Osteocyte (in vitro differentiated cells): Measurements from ENCODE around the gene CTNS. TPM values are rescaled to one million over a fixed set of nuclear protein-coding genes. Genes with fewer than 3 reads are reported as not detected.

Experiments
- DNase-seq: peaks from one replicate; pipeline ENCODE4 v3.0.0; 2021; ENCODE audit warnings: mixed read lengths; ENCODE audit not compliant: unreplicated experiment; ENCODE audit errors: extremely low spot score
- H3K27ac Mint-ChIP-seq: one replicate; pipeline ENCODE4 v1.8.0; 2021; ENCODE audit warnings: mild to moderate bottlenecking, mixed read lengths; ENCODE audit not compliant: unreplicated experiment
- H3K27me3 Mint-ChIP-seq: one replicate; pipeline ENCODE4 v1.8.0; 2021; ENCODE audit warnings: mixed read lengths; ENCODE audit not compliant: unreplicated experiment
- H3K36me3 Mint-ChIP-seq: one replicate; pipeline ENCODE4 v1.8.0; 2021; ENCODE audit warnings: mixed read lengths; ENCODE audit not compliant: unreplicated experiment
- H3K4me1 Mint-ChIP-seq: one replicate; pipeline ENCODE4 v1.8.0; 2021; ENCODE audit warnings: mixed read lengths; ENCODE audit not compliant: unreplicated experiment
- H3K4me3 Mint-ChIP-seq: one replicate; pipeline ENCODE4 v1.8.0; 2021; ENCODE audit warnings: mild to moderate bottlenecking, moderate library complexity, mixed read lengths; ENCODE audit not compliant: unreplicated experiment
- H3K9me3 Mint-ChIP-seq: one replicate; pipeline ENCODE4 v1.8.0; 2021; ENCODE audit warnings: mixed read lengths; ENCODE audit not compliant: unreplicated experiment
- total RNA-seq: library from RNA; stranded (reverse); gene quantifications from 2 replicates; pipeline ENCODE4 v1.2.1, GENCODE V29; 2021
- TF ChIP-seq, protein P1 (sequence below): fragments of 200-600 bp; sonication (generic); IDR thresholded peaks from 2 replicates; pipeline ENCODE4 v1.5.0; 2021; ENCODE audit warnings: antibody characterized with exemption, mild to moderate bottlenecking, moderate library complexity

Gene CTNS
- total RNA-seq, 1 donor from 2014 or later: 23.8 TPM

DNA sequence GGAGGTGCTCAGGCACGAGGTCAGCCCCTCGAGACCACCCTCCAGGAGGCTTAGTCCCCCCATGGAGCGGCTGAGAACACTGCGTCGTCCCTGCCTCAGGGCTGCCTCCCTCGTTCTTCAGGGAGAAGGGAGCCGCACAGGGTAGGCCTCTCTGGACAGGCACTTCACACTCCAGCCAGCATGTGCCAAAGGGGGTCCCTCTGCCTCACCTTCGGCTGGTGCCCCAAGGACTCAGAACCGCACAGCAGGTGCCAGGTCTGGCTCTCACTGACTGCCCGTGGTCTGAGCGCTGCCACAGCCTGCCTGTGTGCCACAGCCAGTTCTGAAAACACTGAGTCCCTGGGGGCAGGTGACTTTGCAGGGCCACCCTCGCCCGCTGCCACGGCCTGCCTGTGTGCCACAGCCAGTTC lies 52.3 kb downstream of the CTNS start:
- no peak overlapping the region for H3K4me3 Mint-ChIP-seq
- H3K9me3 Mint-ChIP-seq: no peaks in the 10 kb centered on the region
- peaks cover 8% of the 10 kb centered on the region for H3K27me3 Mint-ChIP-seq
- TF ChIP-seq, protein P1, sequence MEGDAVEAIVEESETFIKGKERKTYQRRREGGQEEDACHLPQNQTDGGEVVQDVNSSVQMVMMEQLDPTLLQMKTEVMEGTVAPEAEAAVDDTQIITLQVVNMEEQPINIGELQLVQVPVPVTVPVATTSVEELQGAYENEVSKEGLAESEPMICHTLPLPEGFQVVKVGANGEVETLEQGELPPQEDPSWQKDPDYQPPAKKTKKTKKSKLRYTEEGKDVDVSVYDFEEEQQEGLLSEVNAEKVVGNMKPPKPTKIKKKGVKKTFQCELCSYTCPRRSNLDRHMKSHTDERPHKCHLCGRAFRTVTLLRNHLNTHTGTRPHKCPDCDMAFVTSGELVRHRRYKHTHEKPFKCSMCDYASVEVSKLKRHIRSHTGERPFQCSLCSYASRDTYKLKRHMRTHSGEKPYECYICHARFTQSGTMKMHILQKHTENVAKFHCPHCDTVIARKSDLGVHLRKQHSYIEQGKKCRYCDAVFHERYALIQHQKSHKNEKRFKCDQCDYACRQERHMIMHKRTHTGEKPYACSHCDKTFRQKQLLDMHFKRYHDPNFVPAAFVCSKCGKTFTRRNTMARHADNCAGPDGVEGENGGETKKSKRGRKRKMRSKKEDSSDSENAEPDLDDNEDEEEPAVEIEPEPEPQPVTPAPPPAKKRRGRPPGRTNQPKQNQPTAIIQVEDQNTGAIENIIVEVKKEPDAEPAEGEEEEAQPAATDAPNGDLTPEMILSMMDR: no peak
- no peaks in the 10 kb centered on the region for H3K36me3 Mint-ChIP-seq
- no peak overlapping the region for H3K27ac Mint-ChIP-seq
- H3K4me1 Mint-ChIP-seq: no peaks in the 10 kb centered on the region
- DNase-seq: no peak

DNA sequence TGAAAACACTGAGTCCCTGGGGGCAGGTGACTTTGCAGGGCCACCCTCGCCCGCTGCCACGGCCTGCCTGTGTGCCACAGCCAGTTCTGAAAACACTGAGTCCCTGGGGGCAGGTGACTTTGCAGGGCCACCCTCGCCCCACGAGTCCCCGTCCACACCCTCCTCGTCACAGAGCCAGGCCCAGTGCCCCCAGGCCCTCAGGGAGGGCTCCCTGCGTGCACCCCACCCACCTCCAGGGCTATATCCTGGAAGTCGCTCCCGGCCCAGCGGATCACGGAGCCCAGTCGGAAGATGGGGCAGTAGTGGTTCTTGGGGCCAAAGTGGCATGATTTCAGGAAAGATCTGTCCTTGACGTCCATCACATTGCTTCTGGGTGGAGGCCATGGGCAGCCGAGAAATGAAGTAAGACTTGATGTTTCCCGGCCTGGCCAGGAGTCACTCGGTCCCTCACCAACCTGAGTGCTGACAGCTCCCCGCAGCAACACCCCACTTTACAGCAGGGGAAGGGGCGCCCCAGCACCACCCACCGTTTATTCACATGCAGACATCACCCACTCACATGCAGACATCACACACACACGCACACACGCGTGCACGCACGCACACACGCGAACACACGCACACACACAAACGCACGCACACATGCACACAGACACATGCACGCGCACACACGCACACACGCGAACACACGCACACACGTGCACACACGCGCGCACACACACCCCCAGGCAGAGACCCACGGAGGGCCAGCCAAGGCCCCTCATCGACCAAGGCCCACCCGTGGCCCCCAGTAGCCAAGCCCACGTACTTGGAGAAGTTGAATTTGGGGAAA lies 52.9 kb downstream of the CTNS start:
- H3K36me3 Mint-ChIP-seq: no peaks in the 10 kb centered on the region
- H3K4me1 Mint-ChIP-seq: no peaks in the 10 kb centered on the region
- no peak overlapping the region for H3K27ac Mint-ChIP-seq
- no peaks in the 10 kb centered on the region for H3K9me3 Mint-ChIP-seq
- H3K27me3 Mint-ChIP-seq: peaks cover 14% of the 10 kb centered on the region
- TF ChIP-seq, protein P1: no peak
- H3K4me3 Mint-ChIP-seq: no peak overlapping the region
- no peak for DNase-seq

DNA sequence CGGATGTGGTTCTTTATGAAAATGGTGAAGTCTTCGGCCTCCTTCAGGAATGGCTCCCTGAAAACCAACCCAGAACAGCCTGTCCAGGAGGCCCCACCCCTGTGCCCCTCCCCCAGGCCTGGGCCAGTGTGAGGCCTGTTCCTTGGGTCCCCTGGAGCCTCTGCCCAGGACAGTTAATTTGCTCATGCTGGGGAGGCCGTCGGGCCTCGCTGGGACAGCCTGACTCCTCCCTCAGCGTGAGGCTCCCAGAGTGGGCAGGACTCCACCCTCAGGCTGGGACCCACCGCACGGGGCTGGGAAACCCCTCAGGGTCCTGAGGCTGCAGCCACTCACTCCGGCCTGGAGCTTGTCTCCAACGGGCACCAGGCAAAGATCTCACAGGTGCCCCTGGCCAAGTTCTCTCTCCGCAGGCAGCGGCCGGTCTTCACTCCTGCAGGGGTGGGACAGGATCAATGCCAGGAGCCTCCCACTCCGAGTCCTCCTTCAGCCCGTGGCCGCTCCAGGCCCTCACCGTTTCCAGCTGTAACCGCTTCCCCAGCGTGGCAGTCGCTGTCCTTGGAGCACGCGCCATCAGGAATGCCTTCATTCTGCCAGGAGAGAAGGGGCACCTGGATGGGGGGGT lies 53.6 kb downstream of the CTNS start:
- Mint-ChIP-seq H3K27me3 (peaks cover 16% of the 10 kb centered on the region), H3K27ac (no peak overlapping the region), H3K36me3 (no peaks in the 10 kb centered on the region), H3K4me3 (no peak overlapping the region), H3K9me3 (no peaks in the 10 kb centered on the region), H3K4me1 (peaks cover 3% of the 10 kb centered on the region)
- TF ChIP-seq, protein P1: no peak
- no peak for DNase-seq

DNA sequence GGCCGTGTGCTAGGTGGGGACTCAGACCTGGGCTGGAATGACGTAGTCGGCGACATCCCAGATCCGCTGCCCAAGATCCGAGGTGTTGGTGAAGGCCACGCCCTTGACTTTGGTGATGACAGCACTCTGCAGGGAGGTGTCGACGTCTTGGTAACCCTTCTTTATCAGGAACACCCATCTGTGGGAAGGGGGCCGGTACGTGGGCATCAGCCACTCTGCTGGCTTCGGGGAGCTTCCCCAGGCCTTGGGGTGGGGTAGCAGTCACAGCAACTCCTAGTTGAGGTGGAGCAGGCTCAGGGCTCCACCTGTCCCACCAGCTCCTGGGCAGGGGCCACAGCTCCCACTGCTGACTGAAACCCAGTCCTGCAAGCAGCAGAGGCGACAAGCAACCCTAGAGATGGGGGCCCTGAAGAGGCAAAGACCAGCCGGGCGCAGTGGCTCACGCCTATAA lies 55.1 kb downstream of the CTNS start:
- H3K4me1 Mint-ChIP-seq: peaks cover 8% of the 10 kb centered on the region
- H3K9me3 Mint-ChIP-seq: no peaks in the 10 kb centered on the region
- TF ChIP-seq, protein P1: no peak
- no peak overlapping the region for H3K27ac Mint-ChIP-seq
- H3K27me3 Mint-ChIP-seq: peaks cover 18% of the 10 kb centered on the region
- no peak overlapping the region for H3K4me3 Mint-ChIP-seq
- no peak for DNase-seq
- no peaks in the 10 kb centered on the region for H3K36me3 Mint-ChIP-seq

DNA sequence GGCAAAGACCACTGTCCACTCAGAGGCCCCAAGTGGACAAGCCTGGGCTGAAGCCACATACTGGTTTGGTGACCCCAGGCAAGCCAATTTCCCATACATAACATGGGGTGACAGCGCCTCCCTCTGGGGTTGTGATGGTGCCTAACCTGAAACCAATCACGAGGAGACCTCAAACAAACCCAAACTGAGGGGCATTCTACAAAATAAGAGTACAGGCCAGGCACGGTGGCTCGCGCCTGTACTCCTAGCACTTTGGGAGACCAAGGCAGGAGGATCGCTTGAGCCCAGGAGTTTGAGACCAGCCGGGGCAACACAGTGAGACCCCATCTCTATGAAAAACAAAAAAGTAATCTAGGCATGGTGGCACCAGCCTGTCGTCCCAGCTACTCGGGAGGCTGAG lies 55.8 kb downstream of the CTNS start:
- Mint-ChIP-seq H3K27me3 (peaks cover 21% of the 10 kb centered on the region), H3K27ac (no peak overlapping the region), H3K36me3 (no peaks in the 10 kb centered on the region), H3K9me3 (no peaks in the 10 kb centered on the region), H3K4me3 (no peak overlapping the region), H3K4me1 (peaks cover 8% of the 10 kb centered on the region)
- TF ChIP-seq, protein P1: no peak
- no peak for DNase-seq
